Naive thymus-derived CD4-positive, alpha-beta T cell (primary cell): Measurements from ENCODE around the gene MXD1. TPM values are rescaled to one million over a fixed set of nuclear protein-coding genes. Genes with fewer than 3 reads are reported as not detected.
A peak's percentile ranks its signal among the peaks of the same experiment; 100 is the strongest.

ENCODE experiments used
- ATAC-seq: fragments of 150-1000 bp; cut with Tn5 transposase; 2 replicates; pipeline ENCODE4 v1.10.0; 2021; ENCODE audit warnings: mild to moderate bottlenecking, moderate library complexity
- CTCF ChIA-PET: fragments of 350-600 bp; sonication (Branson Sonifier 250); formaldehyde crosslinking; loops from one replicate; lab custom pipeline; 2021; ENCODE audit warnings: antibody characterized with exemption; lab: Charles Lee
- POLR2A ChIA-PET: fragments of 350-600 bp; sonication (Branson Sonifier 250); formaldehyde crosslinking; loops from one replicate; lab custom pipeline; 2021; ENCODE audit warnings: antibody characterized with exemption, inconsistent platforms; lab: Charles Lee
- DNase-seq, 9 donors: peaks; one replicate each; pipeline versions ENCODE4 v3.0.0 to v3.0.0-alpha.2; 2020 to 2022; ENCODE audit warnings: mixed read lengths in 1 of 9
- H3K27ac ChIP-seq: one replicate; pipeline ENCODE4 v1.7.0; 2013; ENCODE audit warnings: mild to moderate bottlenecking, low read depth, low read length, moderate library complexity
- H3K27me3 ChIP-seq, 2 donors: one replicate each; pipeline ENCODE4 v1.7.0; 2013; ENCODE audit warnings: low read length in 2 of 2, mild to moderate bottlenecking in 2 of 2, moderate library complexity in 2 of 2; ENCODE audit not compliant: control insufficient read depth in 2 of 2, insufficient read depth in 2 of 2
- H3K36me3 ChIP-seq, 3 experiments: 1 replicate in 2 of 3; 2 replicates in 1 of 3; pipeline ENCODE4 v1.7.0; 2013; ENCODE audit warnings: low read length in 3 of 3, mild to moderate bottlenecking in 3 of 3, moderate library complexity in 1 of 3; ENCODE audit not compliant: insufficient read depth in 3 of 3, control insufficient read depth in 2 of 3
- H3K4me1 ChIP-seq, 2 donors: one replicate each; pipeline ENCODE4 v1.7.0; 2013; ENCODE audit warnings: low read length in 2 of 2, mild to moderate bottlenecking in 2 of 2, moderate library complexity in 1 of 2; ENCODE audit not compliant: control insufficient read depth in 2 of 2, insufficient read depth in 2 of 2
- H3K4me3 ChIP-seq: 2 replicates; pipeline ENCODE4 v1.7.0; 2013; ENCODE audit warnings: mild to moderate bottlenecking, low read length
- H3K9me3 ChIP-seq, 3 experiments: 1 replicate in 2 of 3; 2 replicates in 1 of 3; pipeline ENCODE4 v1.7.0; 2013; ENCODE audit warnings: low read length in 3 of 3; ENCODE audit not compliant: control insufficient read depth in 2 of 3
- H3K27ac Mint-ChIP-seq, 9 donors: one replicate each; pipeline ENCODE4 v1.8.0; 2020 to 2022; ENCODE audit warnings: mixed read lengths in 9 of 9, mild to moderate bottlenecking in 8 of 9, moderate library complexity in 5 of 9, inconsistent platforms in 2 of 9
- H3K27me3 Mint-ChIP-seq, 5 donors: one replicate each; pipeline ENCODE4 v1.8.0; 2021 to 2022; ENCODE audit warnings: mixed read lengths in 5 of 5, mild to moderate bottlenecking in 1 of 5
- H3K36me3 Mint-ChIP-seq, 5 donors: one replicate each; pipeline ENCODE4 v1.8.0; 2020 to 2022; ENCODE audit warnings: mixed read lengths in 5 of 5, mild to moderate bottlenecking in 3 of 5, inconsistent platforms in 1 of 5
- H3K4me1 Mint-ChIP-seq, 7 donors: one replicate each; pipeline ENCODE4 v1.8.0; 2020 to 2022; ENCODE audit warnings: mixed read lengths in 7 of 7, mild to moderate bottlenecking in 3 of 7, inconsistent platforms in 1 of 7
- H3K4me3 Mint-ChIP-seq, 10 donors: one replicate each; pipeline ENCODE4 v1.8.0; 2020 to 2022; ENCODE audit warnings: mild to moderate bottlenecking in 10 of 10, mixed read lengths in 10 of 10, moderate library complexity in 6 of 10, inconsistent platforms in 2 of 10
- H3K9me3 Mint-ChIP-seq, 11 donors: one replicate each; pipeline ENCODE4 v1.8.0; 2020 to 2022; ENCODE audit warnings: mixed read lengths in 11 of 11, mild to moderate bottlenecking in 4 of 11, inconsistent platforms in 1 of 11, moderate library complexity in 1 of 11
- intact Hi-C, 2 donors: fragments of 100-400 bp; cut with micrococcal nuclease; formaldehyde crosslinking; loops; one replicate each; pipeline ENCODE4 v1.15.1; 2023
- polyA plus RNA-seq, 2 donors: library from polyadenylated mRNA; unstranded; fragments of 300-500 nt; fragmentation: Illumina TruSeq; gene quantifications; one replicate each; pipeline ENCODE4 v1.2.3, GENCODE V29; 2021
- total RNA-seq, 6 experiments: library from RNA in 5 of 6; stranded (reverse) in 5 of 6; gene quantifications; 1 replicate in 5 of 6; 2 replicates in 1 of 6; pipeline ENCODE4 v1.2.3 and lab custom pipeline; 2021 to 2026

MXD1 gene
- total and polyA plus RNA-seq, 7 experiments from 2014 or later: 7.0 to 112 (median 16.1) TPM

- POLR2A ChIA-PET: no interaction called here
- CTCF ChIA-PET: no interaction called here
- Histone ChIP-seq H3K4me3 (no peak overlapping the region), H3K27me3 (no peaks in the 10 kb centered on the region), H3K36me3 (no peaks in the 10 kb centered on the region), H3K9me3 (no peaks in the 10 kb centered on the region), H3K27ac (no peak overlapping the region), H3K4me1 (no peaks in the 10 kb centered on the region)
- no peak for ATAC-seq
- H3K4me1 Mint-ChIP-seq: peaks cover 0 to 9% (median 0%) of the 10 kb centered on the region in 7 donors
- H3K36me3 Mint-ChIP-seq: peaks cover 0 to 9% (median 0%) of the 10 kb centered on the region in 5 donors
- peak overlapping the region in 1 of 9 donors; percentile 65 for H3K27ac Mint-ChIP-seq
- no peaks in the 10 kb centered on the region for H3K27me3 Mint-ChIP-seq
- H3K4me3 Mint-ChIP-seq: no peak overlapping the region
- intact Hi-C loops: no loop called here
- DNase-seq: no peak
- H3K9me3 Mint-ChIP-seq: peaks cover 0 to 2% (median 0%) of the 10 kb centered on the region in 11 donors
These were observed 68.6 kb downstream of the MXD1 start for GRCh38 chr2:69983392-69983966.

DNA sequence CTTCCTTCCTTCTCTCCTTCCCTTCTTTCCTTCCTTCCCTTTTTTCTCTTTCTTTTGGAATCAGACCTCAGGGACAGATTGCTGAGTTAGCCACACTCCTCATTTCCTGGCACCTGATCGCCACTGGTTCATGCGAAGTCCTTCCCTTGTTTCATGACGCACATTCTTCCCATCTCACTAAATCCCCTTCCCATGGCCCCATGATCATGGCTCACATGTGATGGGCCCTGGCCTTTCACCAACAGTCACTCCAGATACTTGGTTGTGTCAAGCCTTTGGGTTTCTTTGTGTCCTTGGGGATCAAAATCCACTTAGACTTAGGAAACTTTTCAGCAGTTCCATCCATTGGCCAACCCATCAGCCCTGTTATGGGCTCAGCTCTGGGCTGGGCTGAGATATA, 70.3 kb downstream of the MXD1 start:
- Histone ChIP-seq H3K36me3 (no peaks in the 10 kb centered on the region), H3K4me3 (no peak overlapping the region), H3K9me3 (no peaks in the 10 kb centered on the region), H3K27me3 (no peaks in the 10 kb centered on the region), H3K4me1 (no peaks in the 10 kb centered on the region), H3K27ac (no peak overlapping the region)
- Mint-ChIP-seq H3K27me3 (no peaks in the 10 kb centered on the region), H3K4me1 (peaks cover 0 to 9% (median 0%) of the 10 kb centered on the region in 7 donors), H3K4me3 (no peak overlapping the region), H3K36me3 (peaks cover 0 to 9% (median 0%) of the 10 kb centered on the region in 5 donors), H3K27ac (peak overlapping the region in 1 of 9 donors; percentile 41), H3K9me3 (peaks cover 0 to 2% (median 0%) of the 10 kb centered on the region in 11 donors)
- POLR2A ChIA-PET: no interaction called here
- DNase-seq: no peak
- CTCF ChIA-PET: no interaction called here
- intact Hi-C loops: no loop called here
- ATAC-seq: no peak

DNA sequence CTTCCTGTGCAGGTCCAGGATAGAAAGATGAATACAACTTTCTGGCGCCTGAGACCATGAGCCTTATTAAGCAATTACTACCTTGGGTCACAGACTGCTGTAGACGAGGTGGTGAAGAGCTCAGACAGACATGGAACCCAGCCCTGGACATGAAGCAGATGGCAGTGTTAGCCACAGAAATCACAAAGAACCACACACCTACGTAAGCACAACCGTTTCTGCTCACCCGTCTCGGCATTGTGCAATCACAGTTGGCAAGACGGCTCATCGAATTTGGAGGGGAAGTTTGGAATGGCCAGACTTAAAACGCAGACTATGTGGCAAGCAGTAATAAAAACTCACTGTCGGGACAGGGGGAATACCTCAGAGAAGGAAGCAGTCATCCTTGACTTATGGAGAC, 70.8 kb downstream of the MXD1 start:
- Histone ChIP-seq H3K4me3 (no peak overlapping the region), H3K27me3 (no peaks in the 10 kb centered on the region), H3K4me1 (no peaks in the 10 kb centered on the region), H3K27ac (no peak overlapping the region), H3K9me3 (no peaks in the 10 kb centered on the region), H3K36me3 (no peaks in the 10 kb centered on the region)
- peaks cover 0 to 10% (median 0%) of the 10 kb centered on the region in 7 donors for H3K4me1 Mint-ChIP-seq
- H3K4me3 Mint-ChIP-seq: no peak overlapping the region
- ATAC-seq (peak; percentile 89), DNase-seq (no peak)
- CTCF ChIA-PET: no interaction called here
- POLR2A ChIA-PET: no interaction called here
- peaks cover 0 to 9% (median 0%) of the 10 kb centered on the region in 5 donors for H3K36me3 Mint-ChIP-seq
- H3K27me3 Mint-ChIP-seq: no peaks in the 10 kb centered on the region
- H3K27ac Mint-ChIP-seq: no peak overlapping the region
- intact Hi-C loops: no loop called here
- peaks cover 0 to 2% (median 0%) of the 10 kb centered on the region in 11 donors for H3K9me3 Mint-ChIP-seq

DNA sequence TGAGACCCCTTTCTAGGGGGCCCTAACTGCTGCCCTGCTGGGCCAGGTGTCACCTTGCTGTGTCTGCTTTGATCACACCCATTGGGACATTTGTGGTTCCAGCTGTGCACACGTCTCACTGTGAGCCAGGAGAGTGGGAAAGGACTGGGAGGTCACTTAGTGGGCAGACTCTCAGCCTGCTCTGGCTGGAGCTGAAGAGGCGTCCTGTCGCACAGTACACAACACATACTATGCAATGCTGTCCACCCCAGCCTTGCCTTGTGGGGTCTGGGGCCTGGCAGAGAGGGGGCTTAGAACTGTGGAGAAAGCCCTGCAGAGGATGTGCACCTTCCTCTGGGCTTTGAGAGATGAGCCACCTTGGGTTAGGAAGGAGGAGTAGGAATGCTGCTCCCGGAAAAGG, 71.8 kb downstream of the MXD1 start:
- Histone ChIP-seq H3K27ac (no peak overlapping the region), H3K9me3 (no peaks in the 10 kb centered on the region), H3K4me1 (no peaks in the 10 kb centered on the region), H3K4me3 (no peak overlapping the region), H3K36me3 (no peaks in the 10 kb centered on the region), H3K27me3 (no peaks in the 10 kb centered on the region)
- peaks cover 0 to 11% (median 0%) of the 10 kb centered on the region in 7 donors for H3K4me1 Mint-ChIP-seq
- CTCF ChIA-PET: no interaction called here
- H3K36me3 Mint-ChIP-seq: peaks cover 0 to 9% (median 0%) of the 10 kb centered on the region in 5 donors
- no peak overlapping the region for H3K4me3 Mint-ChIP-seq
- ATAC-seq: no peak
- intact Hi-C loops: no loop called here
- POLR2A ChIA-PET: interaction anchor here (0.6 kb wide), 1 partner anchor 69 kb away, joined by 3 read pairs; no protein-coding TSS in a partner anchor
- DNase-seq: no peak
- no peaks in the 10 kb centered on the region for H3K27me3 Mint-ChIP-seq
- H3K27ac Mint-ChIP-seq: peak overlapping the region in 1 of 9 donors; percentile 68
- peaks cover 0 to 2% (median 0%) of the 10 kb centered on the region in 11 donors for H3K9me3 Mint-ChIP-seq

- Histone ChIP-seq H3K36me3 (no peaks in the 10 kb centered on the region), H3K4me3 (no peak overlapping the region), H3K4me1 (no peaks in the 10 kb centered on the region), H3K27me3 (no peaks in the 10 kb centered on the region), H3K9me3 (no peaks in the 10 kb centered on the region), H3K27ac (no peak overlapping the region)
- DNase-seq: no peak
- Mint-ChIP-seq H3K4me1 (peaks cover 0 to 11% (median 0%) of the 10 kb centered on the region in 7 donors), H3K9me3 (peaks cover 0 to 2% (median 0%) of the 10 kb centered on the region in 11 donors), H3K36me3 (peaks cover 0 to 15% (median 4%) of the 10 kb centered on the region in 5 donors), H3K27me3 (no peaks in the 10 kb centered on the region), H3K27ac (peak overlapping the region in 5 of 9 donors; percentile 1 to 43 (median 17)), H3K4me3 (no peak overlapping the region)
- intact Hi-C loops: no loop called here
- CTCF ChIA-PET: interaction anchor here (0.6 kb wide), 1 partner anchor 368 kb away, joined by 3 read pairs; no protein-coding TSS in a partner anchor
- no peak for ATAC-seq
- POLR2A ChIA-PET: no interaction called here
These were observed 73.3 kb downstream of the MXD1 start for GRCh38 chr2:69988086-69988635.

- Histone ChIP-seq H3K27me3 (no peaks in the 10 kb centered on the region), H3K9me3 (no peaks in the 10 kb centered on the region), H3K27ac (no peak overlapping the region), H3K4me1 (no peaks in the 10 kb centered on the region), H3K36me3 (peaks cover 0 to 6% (median 0%) of the 10 kb centered on the region in 3 experiments), H3K4me3 (no peak overlapping the region)
- Mint-ChIP-seq H3K27me3 (no peaks in the 10 kb centered on the region), H3K4me1 (peaks cover 0 to 11% (median 0%) of the 10 kb centered on the region in 7 donors), H3K4me3 (no peak overlapping the region), H3K9me3 (peaks cover 0 to 2% (median 0%) of the 10 kb centered on the region in 11 donors), H3K36me3 (peaks cover 4 to 22% (median 6%) of the 10 kb centered on the region in 5 donors), H3K27ac (no peak overlapping the region)
- ChIA-PET POLR2A (interaction anchor here (0.6 kb wide), 1 partner anchor 11 kb away, joined by 3 read pairs; no protein-coding TSS in a partner anchor), CTCF (no interaction called here)
- no peak for ATAC-seq
- intact Hi-C loops: no loop called here
- no peak for DNase-seq
These were observed 74.1 kb downstream of the MXD1 start for GRCh38 chr2:69989009-69989408.
